ENCODE data around the gene PPP6R2.

The PPP6R2 gene

DNA sequence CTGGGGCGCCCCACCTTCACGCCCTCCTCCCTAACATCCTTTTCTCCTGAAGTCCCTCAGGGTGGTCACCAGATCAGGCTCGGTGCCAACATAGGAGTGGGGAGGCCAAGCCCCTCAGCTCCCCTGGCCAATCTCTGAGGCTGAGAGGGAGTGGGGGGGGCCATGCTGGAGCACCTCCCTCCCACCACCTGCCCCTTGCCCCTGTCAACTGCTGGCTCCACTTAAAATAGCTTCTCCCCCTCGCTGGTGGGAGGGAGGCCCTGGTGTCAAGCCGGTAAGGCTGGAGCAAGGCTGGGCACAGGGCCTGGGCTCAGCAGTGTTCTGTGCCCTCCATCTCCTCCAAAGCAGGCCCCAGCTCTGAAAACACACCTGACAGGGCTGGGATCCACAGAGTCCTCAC, 40.6 kb upstream of the PPP6R2 start:
- no peak overlapping the region for H3K4me3 ChIP-seq (ENCODE audit: low read depth, low read length)
- in situ Hi-C loops (cut with HindIII; ENCODE audit: low sequenced_read_pairs) = no loop called here
- no peak for DNase-seq (ENCODE audit: low read depth, low spot score)
- TF ChIP-seq, protein P1, sequence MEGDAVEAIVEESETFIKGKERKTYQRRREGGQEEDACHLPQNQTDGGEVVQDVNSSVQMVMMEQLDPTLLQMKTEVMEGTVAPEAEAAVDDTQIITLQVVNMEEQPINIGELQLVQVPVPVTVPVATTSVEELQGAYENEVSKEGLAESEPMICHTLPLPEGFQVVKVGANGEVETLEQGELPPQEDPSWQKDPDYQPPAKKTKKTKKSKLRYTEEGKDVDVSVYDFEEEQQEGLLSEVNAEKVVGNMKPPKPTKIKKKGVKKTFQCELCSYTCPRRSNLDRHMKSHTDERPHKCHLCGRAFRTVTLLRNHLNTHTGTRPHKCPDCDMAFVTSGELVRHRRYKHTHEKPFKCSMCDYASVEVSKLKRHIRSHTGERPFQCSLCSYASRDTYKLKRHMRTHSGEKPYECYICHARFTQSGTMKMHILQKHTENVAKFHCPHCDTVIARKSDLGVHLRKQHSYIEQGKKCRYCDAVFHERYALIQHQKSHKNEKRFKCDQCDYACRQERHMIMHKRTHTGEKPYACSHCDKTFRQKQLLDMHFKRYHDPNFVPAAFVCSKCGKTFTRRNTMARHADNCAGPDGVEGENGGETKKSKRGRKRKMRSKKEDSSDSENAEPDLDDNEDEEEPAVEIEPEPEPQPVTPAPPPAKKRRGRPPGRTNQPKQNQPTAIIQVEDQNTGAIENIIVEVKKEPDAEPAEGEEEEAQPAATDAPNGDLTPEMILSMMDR (IDR thresholded peaks at IDR 0.05; ENCODE audit: low read depth, low read length) = no peak

DNA sequence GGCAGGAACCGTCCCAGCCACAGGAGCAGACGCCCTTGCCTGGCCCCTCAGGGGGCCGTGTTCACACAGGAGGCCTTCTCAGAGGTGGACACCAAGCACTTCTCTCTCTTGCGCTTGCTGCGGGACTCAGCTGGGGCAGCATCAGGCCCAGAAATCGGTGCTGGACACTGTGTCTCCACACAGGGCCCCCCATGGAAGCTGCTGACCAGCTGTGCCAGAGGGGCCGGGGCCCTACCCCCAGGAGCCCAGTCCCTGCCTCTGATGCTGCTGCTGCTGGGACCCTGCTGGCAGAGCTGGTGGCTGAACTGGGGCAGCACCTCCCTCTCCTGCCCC, 39.6 kb upstream of the PPP6R2 start:
- no peak overlapping the region for H3K4me3 ChIP-seq (ENCODE audit: low read depth, low read length)
- no peak for DNase-seq (ENCODE audit: low read depth, low spot score)
- in situ Hi-C loops (cut with HindIII; ENCODE audit: low sequenced_read_pairs) = no loop called here
- TF ChIP-seq, protein P1 (IDR thresholded peaks at IDR 0.05; ENCODE audit: low read depth, low read length) = no peak

DNA sequence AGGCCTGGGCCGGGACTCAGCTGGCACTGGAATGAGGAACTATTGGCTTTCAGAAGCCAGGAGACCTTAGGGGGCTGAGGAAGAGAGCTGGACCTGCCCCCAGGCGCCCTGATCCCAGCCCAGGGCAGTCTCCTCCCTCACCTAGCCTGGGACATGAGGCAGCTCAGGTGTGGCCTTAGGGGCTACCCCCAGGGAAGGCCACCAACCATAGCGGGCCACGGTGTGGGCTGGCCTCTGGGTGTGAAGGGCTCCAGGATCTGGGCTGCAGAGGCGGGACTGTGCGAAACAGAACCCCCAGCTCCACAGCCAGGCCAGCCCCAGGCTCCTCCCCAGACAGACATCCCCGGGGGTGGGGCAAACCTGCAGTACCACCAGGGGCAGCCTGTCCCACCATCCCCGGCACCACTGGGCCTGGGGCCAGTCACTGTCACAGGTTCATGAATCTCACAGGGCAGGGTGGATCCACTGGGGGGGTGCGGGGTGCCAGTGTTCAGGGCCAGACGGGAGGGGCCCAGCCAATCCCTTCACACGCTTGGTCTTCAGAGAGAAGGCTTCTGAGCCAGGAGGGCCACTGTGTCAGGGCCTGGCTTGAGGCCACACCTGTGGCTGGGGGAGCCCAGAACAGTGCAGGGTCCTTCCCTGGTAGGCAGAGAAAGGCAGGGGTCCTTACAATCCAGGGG, 39.1 kb upstream of the PPP6R2 start:
- DNase-seq (ENCODE audit: low read depth, low spot score) = no peak
- TF ChIP-seq, protein P1 (IDR thresholded peaks at IDR 0.05; ENCODE audit: low read depth, low read length) = no peak
- no peak overlapping the region for H3K4me3 ChIP-seq (ENCODE audit: low read depth, low read length)
- in situ Hi-C loops (cut with HindIII; ENCODE audit: low sequenced_read_pairs) = no loop called here

DNA sequence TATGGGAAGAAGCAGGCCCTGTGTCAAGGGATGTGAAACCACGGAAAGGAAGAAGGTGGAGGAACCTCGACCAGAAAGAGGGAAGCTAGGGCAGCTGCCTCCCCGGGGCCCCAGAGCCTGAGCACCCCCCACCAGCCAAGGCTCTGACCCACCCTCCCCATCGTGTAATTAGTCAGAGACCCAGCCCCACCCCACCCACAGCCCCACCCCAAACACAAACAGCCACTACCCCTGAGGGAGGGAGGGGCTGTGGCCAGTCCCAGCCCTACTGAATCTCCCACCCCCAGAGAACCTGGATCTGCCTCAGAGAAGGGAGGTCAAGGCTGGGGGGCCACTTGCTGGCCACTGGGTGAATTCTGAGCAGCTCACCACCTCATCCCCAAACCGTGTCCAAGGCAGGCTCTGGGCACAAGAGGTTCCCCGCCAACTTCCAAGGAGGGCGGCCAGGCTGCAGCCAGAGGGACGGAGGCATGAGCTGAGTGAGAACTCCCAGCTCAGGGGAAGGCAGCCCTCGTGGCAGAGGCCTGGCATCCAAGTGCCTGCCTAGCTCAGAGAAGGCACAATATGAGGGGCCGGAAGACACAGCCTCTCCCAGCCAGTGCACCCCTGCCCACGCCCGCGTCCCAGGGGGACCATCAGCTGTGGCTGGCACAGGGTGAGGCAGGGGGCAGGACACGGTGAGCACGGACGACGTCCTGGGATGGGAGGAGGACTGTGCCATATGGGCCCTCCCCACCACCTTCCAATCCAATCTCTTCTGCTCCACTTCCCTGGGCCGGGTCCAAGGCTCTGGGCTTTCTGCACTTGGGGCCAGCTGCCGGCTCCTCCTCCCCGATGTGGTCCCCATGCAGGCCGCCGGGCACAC, 38.4 kb upstream of the PPP6R2 start:
- in situ Hi-C loops (cut with HindIII; ENCODE audit: low sequenced_read_pairs) = no loop called here
- H3K4me3 ChIP-seq (ENCODE audit: low read depth, low read length) = peak overlapping the region; percentile 78
- peak; percentile 27 for DNase-seq (ENCODE audit: low read depth, low spot score)
- TF ChIP-seq, protein P1 (IDR thresholded peaks at IDR 0.05; ENCODE audit: low read depth, low read length) = no peak

DNA sequence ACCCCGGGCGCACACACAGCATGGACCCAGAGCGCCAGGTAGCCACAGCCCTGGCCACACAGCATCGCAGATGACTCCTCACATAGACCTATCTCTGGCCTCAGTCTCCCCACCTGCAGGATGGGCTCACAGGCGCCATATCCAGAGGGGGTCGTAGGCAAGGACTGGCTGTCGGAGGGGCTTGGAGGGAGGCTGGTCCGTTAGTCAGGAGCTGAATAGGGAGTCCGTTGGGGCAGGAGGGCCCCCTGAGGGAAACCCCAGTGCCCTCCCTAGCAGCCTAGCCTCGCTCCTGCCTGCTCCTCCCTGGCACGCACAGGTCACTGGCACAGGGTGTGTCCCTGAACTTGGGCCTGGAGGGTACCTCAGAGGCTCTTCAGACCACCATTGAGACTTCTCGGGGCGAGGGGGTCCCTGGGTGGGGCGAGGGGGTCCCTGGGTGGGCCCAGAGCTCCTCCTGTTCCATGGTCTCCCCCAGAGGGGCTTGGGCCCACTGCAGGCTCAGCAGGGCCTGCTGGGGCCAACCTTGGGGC, 37.7 kb upstream of the PPP6R2 start:
- in situ Hi-C loops (cut with HindIII; ENCODE audit: low sequenced_read_pairs) = no loop called here
- no peak for DNase-seq (ENCODE audit: low read depth, low spot score)
- TF ChIP-seq, protein P1 (IDR thresholded peaks at IDR 0.05; ENCODE audit: low read depth, low read length) = no peak
- peak overlapping the region; percentile 78 for H3K4me3 ChIP-seq (ENCODE audit: low read depth, low read length)

DNA sequence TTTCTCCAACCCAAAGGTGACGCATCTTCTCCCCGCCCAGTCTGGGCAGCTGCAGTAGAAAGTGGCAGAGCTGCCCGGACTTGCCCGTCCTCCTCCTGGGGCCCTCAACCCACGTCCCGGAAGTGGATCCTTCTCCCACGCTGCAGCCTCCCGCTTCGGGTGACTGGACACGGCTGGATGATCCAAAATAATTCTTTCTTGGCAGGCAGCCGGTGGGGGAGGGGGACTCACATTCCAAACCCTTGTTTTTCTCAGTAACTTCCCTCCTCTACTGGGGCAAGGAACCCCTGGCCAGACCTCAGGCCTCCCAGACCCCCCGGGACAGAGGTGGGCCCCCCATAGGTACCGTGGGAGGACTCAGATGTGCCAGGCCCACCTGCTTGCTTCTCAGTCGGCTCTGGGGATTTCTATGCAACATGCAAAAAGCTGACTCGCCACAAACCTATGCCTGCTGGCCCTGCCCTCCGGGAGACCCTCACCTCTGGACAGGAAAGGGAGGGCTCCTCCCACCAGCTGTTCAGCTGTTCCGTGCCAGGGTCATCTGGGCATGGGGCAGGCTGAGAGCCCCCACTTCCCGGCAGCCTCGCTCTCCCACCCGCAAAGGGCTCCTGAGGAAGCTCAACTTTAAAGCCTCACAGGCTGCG, 37.1 kb upstream of the PPP6R2 start:
- in situ Hi-C loops (cut with HindIII; ENCODE audit: low sequenced_read_pairs) = no loop called here
- TF ChIP-seq, protein P1 (IDR thresholded peaks at IDR 0.05; ENCODE audit: low read depth, low read length) = no peak
- H3K4me3 ChIP-seq (ENCODE audit: low read depth, low read length) = peak overlapping the region; percentile 78
- DNase-seq (ENCODE audit: low read depth, low spot score) = peak; percentile 89
